ENCODE results near the gene CPA1.

CPA1 gene

GRCh38 chr7:130430841-130431666 lies 50.8 kb downstream of the CPA1 start:
- DNase-seq: no peak

GRCh38 chr7:130432886-130433285 lies 52.6 kb downstream of the CPA1 start:
- no peak for DNase-seq

- peak; percentile 27 for DNase-seq
Measured at GRCh38 chr7:130433301-130433700, 53.0 kb downstream of the CPA1 start.

- DNase-seq: no peak
Measured at GRCh38 chr7:130435311-130435854, 55.1 kb downstream of the CPA1 start.

- DNase-seq: no peak
Measured at GRCh38 chr7:130436253-130436652, 56.0 kb downstream of the CPA1 start.
